Glomerular visceral epithelial cell (primary cell): Measurements from ENCODE around the gene CRIM1.

Source experiments
- DNase-seq: peaks from one replicate; pipeline ENCODE4 v3.0.0-alpha.2; 2016; ENCODE audit errors: extremely low spot score

The CRIM1 gene

DNA sequence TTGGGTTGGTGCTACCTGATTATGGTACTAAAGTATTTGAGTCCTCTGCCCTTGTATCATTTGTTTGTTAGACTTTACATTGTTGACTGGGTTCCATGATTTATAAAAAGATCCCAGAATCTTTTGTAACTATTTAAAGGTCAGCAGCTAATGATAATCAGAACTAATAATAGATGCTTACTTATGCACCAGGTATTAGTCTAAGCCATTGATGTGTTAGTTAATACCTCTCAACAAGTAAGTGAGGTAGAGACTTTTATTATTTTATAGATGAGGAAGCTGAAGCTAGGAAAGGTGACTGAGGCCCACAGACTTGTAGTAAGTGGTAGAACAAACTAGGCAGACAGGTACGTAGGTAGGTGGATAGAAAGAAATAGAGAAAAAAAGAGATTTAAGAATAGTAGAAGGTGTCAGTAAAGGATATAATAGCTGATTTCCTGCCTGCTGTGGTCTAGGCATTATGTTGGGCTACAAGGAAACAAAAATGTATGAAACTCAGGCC is 68.1 kb downstream of the CRIM1 start:
- DNase-seq: no peak

DNA sequence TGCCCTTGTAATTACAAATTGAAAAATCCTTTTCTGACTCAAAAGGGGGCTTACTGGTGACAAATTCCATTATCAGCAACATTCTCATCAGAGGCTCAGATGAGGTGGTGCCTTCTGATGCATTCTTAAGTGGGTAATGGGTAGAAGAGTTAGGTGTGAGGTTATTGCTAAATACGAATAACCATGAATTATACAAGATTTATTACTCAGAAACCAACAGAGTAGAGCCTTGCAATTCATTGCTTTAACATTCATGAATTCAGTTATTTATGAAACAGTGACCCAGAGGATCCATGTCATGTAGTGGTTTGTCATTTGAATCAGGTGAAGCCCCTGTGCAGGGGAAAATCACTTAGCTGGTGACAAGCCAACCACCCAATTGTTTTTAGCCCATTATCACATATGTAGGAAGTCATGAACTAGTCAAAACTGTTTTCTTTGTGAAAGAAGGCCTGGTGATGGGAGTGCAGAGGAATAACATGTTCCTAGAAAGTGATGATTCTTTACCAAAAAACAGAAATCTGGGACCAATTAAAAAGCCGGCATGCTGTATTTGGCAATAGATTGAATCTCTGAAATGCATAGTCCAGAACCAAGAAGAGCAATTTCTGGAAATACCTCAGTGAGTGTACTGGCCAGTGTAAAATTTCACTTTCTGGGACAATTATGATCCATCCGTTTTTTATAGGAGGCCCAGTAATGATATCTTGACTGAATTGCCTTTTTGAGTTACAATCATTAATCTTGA is 70.2 kb downstream of the CRIM1 start:
- no peak for DNase-seq

DNA sequence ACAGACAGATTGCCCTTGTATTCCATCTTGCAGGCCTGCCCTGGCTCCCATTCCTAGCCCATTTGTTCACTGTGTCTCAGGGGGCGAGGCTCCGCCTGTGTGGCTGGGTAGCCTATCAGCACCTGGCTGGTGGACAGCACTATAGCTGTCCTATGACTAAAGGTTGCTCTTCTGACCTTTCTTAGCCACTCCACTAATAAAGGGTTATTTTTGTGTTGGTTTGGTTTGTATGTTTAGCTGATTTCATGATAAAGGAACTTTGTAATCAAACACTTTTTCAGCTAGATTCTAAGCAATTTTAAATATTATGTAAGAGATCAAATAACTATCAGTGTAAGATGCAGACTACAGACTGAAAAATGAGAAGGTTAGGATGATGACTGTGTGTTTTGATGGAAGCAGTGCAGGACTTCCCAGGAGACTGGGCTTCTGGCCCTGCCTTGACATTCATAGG is 72.2 kb downstream of the CRIM1 start:
- DNase-seq: no peak

DNA sequence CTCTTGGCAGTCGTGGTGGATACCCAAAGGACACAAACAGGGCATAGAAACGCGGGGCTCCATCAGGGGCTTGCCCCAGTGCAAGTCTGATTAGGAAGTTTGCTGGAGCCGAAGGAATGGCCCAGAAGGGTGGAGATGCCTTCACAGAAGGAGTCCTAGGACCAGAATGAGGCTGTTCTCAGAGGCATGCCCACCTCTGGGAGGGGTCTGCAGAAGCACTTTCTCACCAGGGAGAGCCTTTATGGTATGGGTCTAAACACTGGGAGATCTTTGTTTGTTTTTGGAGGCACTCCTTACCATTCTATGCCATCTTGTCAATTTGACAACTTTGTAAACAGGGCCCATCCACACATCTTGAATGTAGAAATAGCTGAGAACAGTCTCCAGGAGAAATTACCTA is 75.0 kb downstream of the CRIM1 start:
- DNase-seq: no peak

DNA sequence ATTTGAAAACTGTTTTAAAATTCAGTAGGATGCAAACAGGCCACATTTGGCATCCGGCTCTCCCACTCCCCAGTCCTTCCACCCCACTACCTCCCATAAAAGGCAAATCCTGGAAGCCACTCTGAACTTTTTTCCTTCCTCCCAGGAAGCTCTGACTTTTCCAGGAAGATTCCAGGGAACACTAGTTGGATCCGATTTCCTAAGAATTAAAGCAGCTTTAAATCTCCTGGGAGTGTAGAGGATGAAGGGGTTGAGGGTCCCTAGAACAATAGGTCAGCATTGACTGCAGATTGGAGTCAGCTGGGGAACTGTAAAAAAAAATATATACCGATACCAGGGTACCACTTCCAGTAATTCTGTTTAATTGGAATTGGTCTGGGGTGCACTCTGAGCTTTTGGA is 76.9 kb downstream of the CRIM1 start:
- DNase-seq: no peak

DNA sequence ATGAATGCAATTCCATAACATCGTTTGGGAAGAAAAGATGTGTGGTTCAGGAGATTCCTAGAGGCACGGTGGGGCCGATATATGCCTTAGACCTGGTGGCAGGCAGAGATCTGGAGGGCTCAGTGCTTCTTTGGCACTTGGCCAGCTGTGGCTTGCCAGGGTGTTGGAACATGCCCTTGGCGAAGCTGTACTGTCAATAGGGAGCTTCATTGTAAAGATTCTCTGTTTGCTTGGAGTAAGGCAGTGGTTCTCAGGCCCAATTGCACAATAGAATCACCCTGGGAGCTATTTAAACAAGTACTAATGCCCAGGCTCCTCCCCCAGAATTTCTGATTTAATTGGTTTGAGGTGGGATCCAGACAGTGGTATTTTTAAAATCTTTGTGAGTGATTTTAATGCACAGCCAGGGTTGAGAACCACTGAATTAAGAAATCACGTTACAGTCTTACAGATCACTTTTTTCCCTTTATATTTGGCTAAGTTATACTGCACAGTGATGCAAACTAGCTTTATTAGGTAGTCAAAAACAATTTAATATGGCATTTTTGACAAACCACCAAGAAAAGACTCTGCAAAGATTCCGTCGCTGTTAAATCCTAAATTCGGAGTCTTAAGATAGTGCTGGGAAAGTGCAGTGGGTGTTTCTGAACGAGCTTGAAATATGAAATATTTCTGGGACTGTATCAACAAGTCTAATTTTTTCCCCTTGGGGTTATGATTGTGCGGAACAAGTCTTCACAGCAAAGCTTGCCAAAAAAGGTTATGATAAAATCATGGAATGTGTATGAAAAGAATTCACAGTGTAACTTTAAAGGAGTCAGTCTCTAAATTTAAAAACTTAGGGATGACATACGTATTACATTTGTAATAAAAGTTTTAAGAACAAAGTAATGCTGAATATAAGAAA is 78.0 kb downstream of the CRIM1 start:
- no peak for DNase-seq

DNA sequence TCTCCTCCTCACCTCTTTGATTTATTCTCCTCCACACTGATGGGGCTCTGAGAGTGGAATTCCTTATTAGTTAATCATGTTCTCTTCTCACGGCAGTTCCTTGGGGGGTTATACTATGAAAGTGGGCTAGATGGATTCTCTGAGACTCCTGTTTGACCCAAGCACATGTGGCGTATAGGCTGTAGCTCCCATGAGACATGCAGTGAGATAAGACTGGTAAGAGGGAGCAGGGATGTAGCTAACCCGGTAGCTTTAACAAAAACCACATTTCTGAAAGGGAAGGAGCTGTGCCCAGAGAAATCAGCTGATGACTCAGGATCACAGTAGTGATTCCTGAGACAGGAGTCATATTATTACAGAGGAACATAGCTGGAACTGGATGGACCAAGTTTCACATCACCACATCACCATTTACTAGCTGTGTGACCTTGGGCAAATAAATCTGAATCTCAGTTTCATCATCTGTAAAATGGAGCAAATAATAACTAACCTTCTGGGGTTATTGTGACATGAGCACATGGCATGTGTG is 82.9 kb downstream of the CRIM1 start:
- DNase-seq: peak; percentile 93

DNA sequence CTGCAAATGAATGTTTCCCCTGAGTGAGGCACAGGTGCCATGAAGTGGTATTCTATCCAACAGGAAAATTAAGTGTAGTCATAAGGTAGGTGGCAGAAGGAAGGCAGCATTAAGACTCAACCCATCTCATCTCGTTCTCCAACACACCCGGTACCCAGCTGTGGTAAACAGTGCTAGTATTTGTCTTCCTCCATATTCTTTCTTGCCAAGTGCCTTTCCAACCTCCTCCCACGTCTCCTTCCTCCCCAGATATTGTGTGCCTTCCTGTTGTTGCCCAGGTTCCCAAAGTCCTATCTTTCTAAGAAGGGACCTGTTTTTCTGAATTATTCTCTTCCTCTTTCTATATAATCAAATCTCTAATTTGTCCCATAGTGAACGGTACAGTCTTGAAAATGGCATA is 83.5 kb downstream of the CRIM1 start:
- no peak for DNase-seq

DNA sequence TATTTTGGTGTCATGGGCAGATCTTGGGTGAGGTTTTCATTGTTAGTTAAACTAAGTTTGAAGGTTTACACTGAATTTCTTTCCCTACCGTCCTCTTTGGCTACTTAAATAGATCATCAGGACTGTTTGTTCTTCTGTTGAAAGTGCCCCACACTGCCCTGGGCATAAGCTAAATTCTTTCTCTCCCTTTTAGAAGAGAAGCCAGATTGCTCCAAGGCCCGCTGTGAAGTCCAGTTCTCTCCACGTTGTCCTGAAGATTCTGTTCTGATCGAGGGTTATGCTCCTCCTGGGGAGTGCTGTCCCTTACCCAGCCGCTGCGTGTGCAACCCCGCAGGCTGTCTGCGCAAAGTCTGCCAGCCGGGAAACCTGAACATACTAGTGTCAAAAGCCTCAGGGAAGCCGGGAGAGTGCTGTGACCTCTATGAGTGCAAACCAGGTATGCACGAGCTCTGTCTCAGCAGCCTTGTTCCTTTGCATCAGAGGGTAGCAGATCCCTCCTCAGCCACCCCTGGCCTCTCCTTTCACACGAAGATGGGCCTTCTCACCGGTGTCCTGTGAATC is 85.6 kb downstream of the CRIM1 start:
- DNase-seq: no peak

DNA sequence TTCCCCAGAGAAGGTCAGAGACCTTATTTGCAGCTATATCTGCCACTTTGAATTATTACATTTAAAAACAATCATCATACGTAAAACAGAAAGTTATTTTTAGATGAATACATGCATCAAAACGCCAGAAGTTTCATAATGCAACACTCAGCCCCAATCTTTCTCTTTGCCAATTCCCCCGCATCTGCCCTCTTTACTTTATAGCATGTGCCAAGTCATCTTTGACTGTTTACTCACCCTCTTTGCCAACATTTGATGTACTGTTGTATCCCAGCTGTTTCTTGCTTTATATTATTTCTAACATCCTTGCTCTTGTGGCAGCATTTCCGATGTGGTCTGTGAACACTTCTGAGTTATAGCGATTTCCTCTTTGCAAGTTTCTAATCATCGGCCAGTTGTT is 86.2 kb downstream of the CRIM1 start:
- DNase-seq: no peak

DNA sequence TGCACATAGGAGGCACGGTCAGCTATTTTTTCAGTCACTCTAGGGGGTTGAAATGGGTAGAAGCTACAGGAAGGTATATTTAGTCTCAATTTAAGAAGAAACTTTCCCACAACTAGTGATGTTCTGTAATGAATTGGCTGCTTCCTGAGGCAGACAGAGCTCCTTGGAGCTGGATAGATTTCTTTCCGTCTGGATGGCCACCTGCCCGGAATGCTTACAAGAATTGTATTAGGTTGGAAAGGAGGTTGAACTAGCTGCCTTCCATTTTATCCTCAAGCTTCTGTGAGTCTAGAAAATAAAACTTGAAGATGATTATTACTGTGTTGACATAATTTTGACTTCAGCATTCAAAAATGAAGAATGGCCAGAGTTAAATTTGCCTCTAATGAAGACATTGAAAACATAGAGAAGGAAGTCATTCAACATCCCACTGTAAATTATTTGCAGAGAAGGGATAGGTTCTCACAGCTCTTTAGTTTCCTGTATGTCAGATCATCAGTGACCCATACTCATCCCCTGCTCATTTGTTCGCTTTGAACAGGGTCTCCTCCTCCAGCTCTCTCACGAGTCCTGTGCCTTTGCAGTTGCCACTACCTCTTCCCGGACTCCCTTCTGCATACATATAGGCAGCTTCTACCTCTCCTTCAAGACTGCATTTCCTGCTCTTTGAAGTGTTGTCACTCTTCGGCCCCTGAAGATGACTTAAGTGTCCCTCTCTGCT is 88.8 kb downstream of the CRIM1 start:
- no peak for DNase-seq

DNA sequence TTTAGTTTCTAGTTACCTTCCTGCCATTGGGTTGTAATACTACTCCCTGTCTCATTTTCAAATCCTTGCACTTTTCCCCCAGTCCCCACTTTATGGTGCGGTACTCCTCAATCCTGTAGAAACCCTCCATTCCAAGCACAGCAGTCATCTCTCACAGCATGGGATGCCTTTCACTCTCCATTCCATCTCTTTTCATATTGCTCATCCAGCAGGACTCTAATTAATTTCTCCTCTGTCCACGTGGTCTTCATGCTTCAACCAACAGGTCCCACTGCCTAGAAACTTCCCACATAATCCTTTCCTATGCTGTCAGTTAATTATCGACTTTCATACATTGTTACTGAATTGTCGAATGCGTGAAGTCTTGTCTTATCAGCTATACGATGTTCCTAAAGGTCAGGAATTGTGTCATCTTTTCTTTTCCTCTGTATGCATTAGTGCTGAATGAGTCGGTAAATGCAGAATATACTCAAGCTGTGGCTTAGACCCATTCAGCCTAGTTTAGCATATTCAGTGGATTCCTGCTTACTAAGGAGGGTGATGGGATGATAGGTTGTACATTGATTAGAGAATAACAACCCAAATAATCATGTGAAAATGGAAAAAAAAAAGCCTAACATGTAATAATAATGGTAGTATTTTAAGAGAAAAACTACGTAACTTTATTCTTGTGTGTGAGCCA is 89.7 kb downstream of the CRIM1 start:
- DNase-seq: no peak

DNA sequence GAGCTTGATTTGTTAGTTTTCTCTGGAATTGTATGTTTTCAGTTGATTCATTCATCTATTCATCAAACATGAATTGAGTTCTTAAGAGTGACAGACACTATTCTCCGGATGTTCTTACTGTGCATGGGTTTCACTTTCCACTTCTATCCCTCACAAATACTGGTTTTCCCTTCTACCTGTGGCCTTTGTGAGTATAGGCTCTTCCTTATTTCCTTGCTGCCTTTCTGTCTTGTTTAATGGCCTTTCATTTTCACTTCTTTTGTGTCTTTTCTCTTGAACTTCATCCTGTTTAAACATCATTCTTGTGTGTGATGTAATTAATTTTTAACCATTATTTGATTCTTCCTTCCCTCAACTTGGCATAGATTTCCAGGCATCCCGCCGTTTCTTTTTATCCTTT is 90.7 kb downstream of the CRIM1 start:
- no peak for DNase-seq

DNA sequence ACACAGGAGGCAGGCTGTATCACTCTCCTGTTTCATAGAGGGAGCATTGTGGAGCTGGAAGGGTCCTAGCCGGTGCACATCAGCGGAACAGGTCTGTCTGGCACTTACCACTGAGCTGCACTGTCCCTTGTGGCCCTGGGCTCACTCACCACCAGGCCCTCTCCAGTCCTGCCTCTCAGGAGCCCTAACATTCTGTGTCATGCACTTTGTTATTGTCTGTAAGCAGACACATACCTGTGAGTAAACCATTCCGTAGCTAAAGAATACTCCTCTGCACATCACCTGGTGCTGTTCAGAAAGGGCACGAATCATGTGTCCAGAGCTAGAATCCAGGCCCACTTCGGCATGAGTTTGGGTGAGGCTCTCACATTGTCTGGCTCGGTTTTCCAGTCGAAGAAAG is 93.6 kb downstream of the CRIM1 start:
- DNase-seq: no peak

DNA sequence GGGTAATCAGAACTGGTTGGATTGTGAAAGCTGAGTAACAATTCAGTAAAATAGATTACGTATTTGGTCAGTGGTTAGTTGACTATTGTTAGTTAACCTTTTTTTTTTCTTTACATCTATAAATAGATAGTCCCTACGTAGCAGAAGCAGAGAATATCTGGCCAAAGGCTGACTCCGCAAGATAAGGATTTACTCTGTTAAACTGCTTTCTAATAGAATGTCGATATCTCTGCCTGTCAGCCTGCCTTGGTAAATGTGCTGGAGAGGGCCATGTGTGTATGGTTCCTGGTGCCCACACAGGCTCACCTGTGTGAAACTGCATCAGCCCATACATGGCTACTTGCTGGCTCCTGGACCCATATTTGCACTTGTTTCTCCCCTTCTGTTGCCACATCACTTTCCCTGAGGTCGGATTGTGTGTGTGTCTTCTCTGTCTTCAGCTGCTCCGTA is 94.4 kb downstream of the CRIM1 start:
- DNase-seq: peak; percentile 49

DNA sequence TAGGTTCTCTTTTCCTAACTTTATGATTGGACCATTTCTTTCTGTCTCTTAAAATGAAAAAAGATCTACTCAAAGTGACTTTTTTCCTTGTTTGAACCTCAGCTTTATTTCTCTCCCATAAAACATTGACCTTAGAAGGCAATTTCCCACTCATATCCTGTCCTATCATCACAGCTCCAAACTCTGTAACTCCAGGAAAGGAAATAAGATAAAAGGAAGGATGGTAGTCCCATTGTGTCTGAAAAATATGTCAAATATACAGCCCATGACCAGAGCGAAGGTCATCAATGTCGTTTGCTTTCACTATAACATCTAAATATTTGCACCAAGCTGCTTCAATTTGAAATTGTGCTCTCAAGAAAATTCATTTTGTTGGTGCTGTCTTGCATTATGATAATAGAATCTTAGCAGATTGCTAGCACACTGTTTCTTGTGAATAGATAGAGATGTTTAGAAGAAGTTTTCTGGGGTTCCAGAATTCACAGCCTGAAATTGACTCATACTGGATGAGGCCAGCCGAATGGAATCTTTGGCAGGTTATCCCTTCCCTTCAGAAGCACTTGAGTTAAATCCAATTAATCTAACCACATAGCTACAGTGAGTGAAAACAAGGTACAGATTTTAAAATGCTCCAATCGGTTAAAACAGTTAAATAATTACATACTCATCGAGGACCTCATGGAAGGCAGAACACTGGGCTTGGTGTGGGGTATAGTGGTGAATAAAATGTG is 95.1 kb downstream of the CRIM1 start:
- peak; percentile 81 for DNase-seq

DNA sequence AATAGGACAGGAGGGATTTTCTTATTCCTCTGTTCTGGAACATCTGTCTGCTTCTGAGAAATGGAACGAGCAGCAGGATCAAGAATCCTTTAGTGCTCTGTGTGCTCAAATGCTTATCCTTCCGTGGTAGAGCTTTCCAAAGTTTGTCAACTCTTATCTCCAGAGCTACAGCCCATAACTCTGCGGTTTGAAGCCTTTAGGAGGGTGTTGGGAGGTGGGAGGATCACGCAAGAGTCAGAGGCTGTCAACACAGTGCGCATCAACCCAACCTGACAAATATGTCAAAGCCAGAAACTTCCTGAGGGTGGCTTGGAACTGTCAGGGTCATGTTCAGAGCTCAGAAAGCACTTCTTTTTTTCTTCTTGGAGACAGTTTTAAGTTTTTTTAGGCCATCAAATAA is 95.9 kb downstream of the CRIM1 start:
- DNase-seq: no peak

DNA sequence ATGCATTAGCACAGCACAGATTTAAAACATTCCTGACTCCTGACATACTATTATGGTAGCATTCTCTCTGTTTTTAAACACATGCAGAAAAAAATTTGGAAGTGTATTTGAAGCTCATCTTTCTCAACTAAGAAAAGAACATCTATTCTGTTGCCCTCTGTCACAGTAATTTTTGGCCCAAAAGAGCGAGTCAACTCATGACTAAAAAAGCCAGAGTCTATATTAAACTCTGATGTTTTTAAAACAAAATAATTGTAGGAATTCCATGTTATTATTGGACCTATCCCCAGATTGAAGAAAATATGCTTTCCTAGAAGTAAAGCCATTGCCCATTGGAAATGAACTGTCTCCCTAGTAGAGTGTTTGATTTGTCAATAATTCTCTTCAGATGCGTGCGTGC is 96.7 kb downstream of the CRIM1 start:
- DNase-seq: no peak

DNA sequence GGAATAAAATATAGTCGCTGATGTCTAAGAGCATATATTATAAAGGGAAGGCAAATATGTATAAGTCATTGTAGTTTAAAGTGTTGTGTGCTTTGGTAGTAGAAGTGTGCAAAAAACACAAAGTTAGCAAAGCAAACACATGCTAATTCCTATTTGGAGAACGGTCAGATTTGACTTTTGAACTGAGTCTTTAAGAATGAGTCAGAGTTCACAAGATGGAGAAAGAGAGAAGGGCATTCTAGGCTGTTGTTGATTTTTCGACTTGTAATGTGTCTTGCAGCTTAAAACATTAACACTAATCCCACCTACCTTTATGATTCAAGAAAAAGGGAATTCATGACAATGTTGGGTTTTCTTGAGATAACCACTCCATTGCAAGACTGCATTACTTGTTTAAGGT is 98.1 kb downstream of the CRIM1 start:
- DNase-seq: no peak

DNA sequence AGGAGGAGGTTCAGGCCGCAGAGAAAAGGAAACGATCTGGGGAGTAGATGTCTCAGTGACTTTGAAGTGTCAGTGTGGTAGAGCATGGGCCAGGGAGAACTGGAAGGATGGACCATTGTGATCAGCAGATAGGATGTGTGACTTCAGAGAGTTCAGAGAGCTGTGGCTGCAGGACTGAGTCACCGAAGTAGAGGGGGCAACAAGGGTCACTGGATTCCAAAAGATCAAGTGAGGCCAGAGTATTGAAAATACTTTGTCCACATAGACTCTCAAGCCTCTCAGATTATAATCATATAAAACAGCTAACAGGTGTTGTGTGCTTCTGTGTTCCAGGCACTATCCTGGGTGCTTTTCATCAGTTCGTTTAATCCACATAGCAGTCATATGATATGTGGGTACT is 99.4 kb downstream of the CRIM1 start:
- DNase-seq: no peak
